GM06990 (cell line): ENCODE measurements around the gene RBM8A.
A peak's percentile ranks its signal among the peaks of the same experiment; 100 is the strongest.

Source experiments
- DNase-seq: peaks from one replicate; pipeline ENCODE4 v3.0.0-alpha.2; 2011; ENCODE audit not compliant: insufficient read length; ENCODE audit errors: extremely low read depth
- H3K27me3 ChIP-seq: replicated peaks from 2 replicates; pipeline ENCODE4 v1.6.0; 2011; ENCODE audit warnings: low read length; ENCODE audit not compliant: control insufficient read depth, insufficient read depth
- H3K36me3 ChIP-seq: 2 replicates; pipeline ENCODE4 v1.5.1; 2011; ENCODE audit warnings: low read length; ENCODE audit not compliant: control insufficient read depth, insufficient read depth
- H3K4me3 ChIP-seq: replicated peaks from 2 replicates; pipeline ENCODE4 v1.5.1; 2011; ENCODE audit warnings: low read depth, mild to moderate bottlenecking, control low read depth, low read length
- TF ChIP-seq, protein P1 (sequence below): IDR thresholded peaks from 2 replicates; pipeline ENCODE4 v1.5.1; 2011; ENCODE audit warnings: low read length, control low read depth, mild to moderate bottlenecking, inconsistent platforms; ENCODE audit not compliant: insufficient read depth, poor library complexity, severe bottlenecking

RBM8A gene

DNA sequence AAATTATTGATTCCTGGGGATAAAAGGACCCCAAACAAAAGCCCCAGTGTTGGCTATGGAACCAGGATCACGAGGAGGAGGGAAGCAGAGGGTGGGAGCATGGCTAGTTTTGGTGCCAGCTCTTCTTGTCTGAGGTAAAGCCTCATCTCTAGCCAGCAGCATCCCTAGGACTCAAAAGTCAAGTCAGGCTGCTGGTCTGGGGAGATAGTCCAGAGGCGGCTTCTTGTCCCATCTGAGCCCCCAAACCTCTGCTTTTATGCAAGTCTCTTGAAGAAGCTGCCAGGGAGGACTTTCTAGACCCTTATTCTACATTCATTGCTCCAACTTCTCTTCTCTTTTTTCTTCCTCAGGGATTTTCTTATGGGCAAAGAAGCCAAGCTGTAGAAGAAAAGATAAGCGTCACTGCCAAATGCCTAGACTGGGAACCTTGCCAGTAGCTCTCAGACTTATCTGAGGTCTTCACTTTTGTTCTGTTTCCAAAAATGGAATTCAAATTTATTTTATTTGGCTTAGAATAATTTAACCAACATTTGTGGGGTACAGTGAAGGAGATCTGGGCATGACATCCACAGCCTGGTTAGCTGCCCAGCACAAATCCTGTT is 34.7 kb downstream of the RBM8A start:
- H3K36me3 ChIP-seq, result no peaks in the 10 kb centered on the region
- TF ChIP-seq, protein P1, sequence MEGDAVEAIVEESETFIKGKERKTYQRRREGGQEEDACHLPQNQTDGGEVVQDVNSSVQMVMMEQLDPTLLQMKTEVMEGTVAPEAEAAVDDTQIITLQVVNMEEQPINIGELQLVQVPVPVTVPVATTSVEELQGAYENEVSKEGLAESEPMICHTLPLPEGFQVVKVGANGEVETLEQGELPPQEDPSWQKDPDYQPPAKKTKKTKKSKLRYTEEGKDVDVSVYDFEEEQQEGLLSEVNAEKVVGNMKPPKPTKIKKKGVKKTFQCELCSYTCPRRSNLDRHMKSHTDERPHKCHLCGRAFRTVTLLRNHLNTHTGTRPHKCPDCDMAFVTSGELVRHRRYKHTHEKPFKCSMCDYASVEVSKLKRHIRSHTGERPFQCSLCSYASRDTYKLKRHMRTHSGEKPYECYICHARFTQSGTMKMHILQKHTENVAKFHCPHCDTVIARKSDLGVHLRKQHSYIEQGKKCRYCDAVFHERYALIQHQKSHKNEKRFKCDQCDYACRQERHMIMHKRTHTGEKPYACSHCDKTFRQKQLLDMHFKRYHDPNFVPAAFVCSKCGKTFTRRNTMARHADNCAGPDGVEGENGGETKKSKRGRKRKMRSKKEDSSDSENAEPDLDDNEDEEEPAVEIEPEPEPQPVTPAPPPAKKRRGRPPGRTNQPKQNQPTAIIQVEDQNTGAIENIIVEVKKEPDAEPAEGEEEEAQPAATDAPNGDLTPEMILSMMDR, result no peak
- H3K27me3 ChIP-seq, result no peaks in the 10 kb centered on the region
- H3K4me3 ChIP-seq, result no peak overlapping the region
- DNase-seq, result no peak

DNA sequence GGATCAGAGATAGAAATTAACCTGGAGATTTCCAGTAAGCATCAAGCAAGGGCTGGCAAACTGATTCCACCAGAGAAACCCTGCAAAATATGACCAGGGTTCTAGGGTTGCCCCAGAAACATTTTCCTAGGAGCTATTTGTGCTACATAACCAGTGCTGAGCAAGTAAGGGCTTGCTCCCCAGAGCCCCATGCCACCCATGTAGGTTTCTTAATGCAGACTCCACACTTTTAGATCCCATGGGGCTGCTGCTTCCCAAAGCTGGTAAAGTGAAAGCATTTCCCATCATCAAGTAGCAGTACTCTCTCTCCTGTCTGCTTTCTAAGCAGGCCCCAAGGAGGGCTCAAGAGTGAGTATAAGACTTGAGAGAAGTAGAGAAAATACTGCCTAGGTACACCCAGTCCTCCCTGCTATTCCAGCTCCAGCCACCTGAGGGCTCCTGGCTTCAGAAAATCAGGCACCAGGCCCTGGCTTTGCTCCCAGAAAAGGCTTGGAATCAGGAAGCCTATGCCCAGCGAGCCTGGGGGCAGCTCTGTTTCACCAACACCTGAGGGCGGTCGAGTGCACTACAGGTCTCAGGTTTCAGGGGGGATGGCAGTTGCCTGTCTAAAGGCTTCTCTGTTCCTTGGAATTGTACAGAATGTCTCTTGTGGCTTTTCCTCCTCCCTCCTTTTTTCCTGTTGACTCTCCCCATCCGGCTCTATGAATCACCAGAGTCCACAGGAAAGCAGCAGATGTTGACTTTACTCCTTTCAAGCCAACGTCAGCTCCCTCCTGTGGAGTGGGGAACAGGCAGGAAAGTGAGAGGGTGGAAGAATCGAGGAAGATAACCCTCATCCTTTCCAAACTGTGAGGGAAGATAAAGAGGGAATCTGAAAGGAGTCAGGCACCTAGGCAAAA is 35.4 kb downstream of the RBM8A start:
- DNase-seq, result no peak
- Histone ChIP-seq H3K36me3 (no peaks in the 10 kb centered on the region), H3K4me3 (no peak overlapping the region), H3K27me3 (no peaks in the 10 kb centered on the region)
- TF ChIP-seq, protein P1, result peak; percentile 88

DNA sequence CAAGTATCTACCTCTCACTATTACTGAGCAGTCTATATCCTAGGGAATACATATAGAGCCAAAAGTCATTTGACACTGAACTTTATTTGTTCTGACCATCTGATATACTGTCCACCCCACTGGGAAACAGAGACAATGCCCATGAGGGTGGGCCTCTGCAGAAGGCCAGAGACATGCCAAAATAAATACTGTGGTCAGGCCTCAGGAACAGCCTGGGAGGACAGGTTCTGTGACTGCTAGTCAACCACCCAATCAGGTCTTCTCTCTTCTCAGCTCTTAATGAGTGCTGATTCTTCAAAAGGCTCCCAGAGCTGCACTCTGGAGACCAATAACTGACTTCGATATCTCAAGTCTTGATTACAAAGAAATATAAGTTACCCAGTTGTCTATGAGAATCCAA is 36.1 kb downstream of the RBM8A start:
- no peak for DNase-seq
- no peaks in the 10 kb centered on the region for H3K27me3 ChIP-seq

DNA sequence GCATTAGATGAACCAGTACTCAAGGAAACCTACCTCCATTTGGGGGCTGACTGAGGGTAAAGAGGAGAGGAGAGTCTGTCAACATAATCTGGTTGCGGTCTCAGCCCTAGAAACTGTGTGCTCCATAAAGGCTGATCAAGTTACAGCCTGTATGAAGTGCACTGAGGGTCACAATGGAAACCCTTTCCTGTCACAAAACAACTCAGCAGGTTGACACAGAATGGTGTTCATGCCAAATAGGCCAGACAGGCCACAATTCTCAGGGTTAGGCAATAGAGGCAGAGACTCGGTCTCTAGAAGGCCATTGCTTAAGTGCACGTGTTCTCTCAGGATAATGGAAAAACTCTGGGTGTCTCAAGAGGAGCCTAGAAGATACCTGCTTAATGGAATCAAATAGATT is 37.6 kb downstream of the RBM8A start:
- no peak overlapping the region for H3K4me3 ChIP-seq
- no peak for DNase-seq
- H3K27me3 ChIP-seq, result peaks cover 1% of the 10 kb centered on the region
- no peaks in the 10 kb centered on the region for H3K36me3 ChIP-seq
- TF ChIP-seq, protein P1, result no peak

More for the DNA sequence above, 36.1 kb downstream of the RBM8A start:
- TF ChIP-seq, protein P1, result no peak
- H3K4me3 ChIP-seq, result no peak overlapping the region
- H3K36me3 ChIP-seq, result no peaks in the 10 kb centered on the region

DNA sequence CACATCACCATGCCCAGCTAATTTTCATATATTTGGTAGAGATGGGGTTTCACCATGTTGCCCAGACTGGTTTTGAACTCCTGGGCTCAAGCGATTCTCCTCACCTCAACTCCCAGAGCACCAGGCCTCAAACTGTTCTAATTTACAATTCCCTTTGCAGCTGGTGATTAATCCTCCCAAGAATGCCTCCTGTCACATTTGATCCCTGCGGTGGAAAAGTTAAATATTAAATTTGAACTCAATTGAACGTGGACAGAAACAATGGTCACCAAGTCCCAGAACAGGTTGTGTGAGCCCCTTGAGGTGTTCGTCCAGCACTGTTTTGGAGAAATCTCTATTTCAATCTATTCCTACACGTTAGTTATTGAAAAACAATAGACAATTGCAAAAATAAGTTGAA is 39.7 kb downstream of the RBM8A start:
- Histone ChIP-seq H3K4me3 (no peak overlapping the region), H3K27me3 (peaks cover 1% of the 10 kb centered on the region), H3K36me3 (no peaks in the 10 kb centered on the region)
- TF ChIP-seq, protein P1, result no peak
- DNase-seq, result no peak
